Stimulated activated CD4-positive, alpha-beta T cell treated with anti-CD3 and anti-CD28 coated beads, Interleukin-15, amount 100 ng/mL, for 24 hours (primary cell): ENCODE results near the gene COPG2.
"Not testable (repeated sequence)": the region's sequence is repeated elsewhere in the genome, so short reads cannot be mapped to it uniquely, and the experiment has no call there.

Source experiments
- DNase-seq: peaks from one replicate; pipeline ENCODE4 v3.0.0-alpha.2; 2020

The COPG2 gene

GRCh38 chr7:130648580-130648979 is 20.0 kb downstream of the COPG2 start:
- DNase-seq: no peak

GRCh38 chr7:130642383-130642782 is 26.2 kb downstream of the COPG2 start:
- DNase-seq: no peak

GRCh38 chr7:130641497-130641896 is 27.1 kb downstream of the COPG2 start:
- no peak for DNase-seq

- no peak for DNase-seq
Measured at GRCh38 chr7:130641040-130641439, 27.5 kb downstream of the COPG2 start.

- DNase-seq: no peak
Measured at GRCh38 chr7:130639388-130639787, 29.2 kb downstream of the COPG2 start.

- DNase-seq: no peak
Measured at GRCh38 chr7:130632111-130632510, 36.4 kb downstream of the COPG2 start.

- DNase-seq: no peak
Measured at GRCh38 chr7:130628901-130629300, 39.6 kb downstream of the COPG2 start.

GRCh38 chr7:130627775-130628174 is 40.8 kb downstream of the COPG2 start:
- DNase-seq: no peak

- DNase-seq: no peak
Measured at GRCh38 chr7:130622866-130623265, 45.7 kb downstream of the COPG2 start.

- no peak for DNase-seq
Measured at GRCh38 chr7:130615583-130615982, 53.0 kb downstream of the COPG2 start.

- no peak for DNase-seq
Measured at GRCh38 chr7:130614449-130614848, 54.1 kb downstream of the COPG2 start.

- DNase-seq: no peak
Measured at GRCh38 chr7:130611218-130611617, 57.3 kb downstream of the COPG2 start.

- DNase-seq: not testable (repeated sequence)
Measured at GRCh38 chr7:130607066-130607465, 61.5 kb downstream of the COPG2 start.

- no peak for DNase-seq
Measured at GRCh38 chr7:130606161-130606560, 62.4 kb downstream of the COPG2 start.

- DNase-seq: no peak
Measured at GRCh38 chr7:130598056-130598455, 70.5 kb downstream of the COPG2 start.

GRCh38 chr7:130595986-130596385 is 72.6 kb downstream of the COPG2 start:
- no peak for DNase-seq

GRCh38 chr7:130593033-130593432 is 75.5 kb downstream of the COPG2 start:
- no peak for DNase-seq

- not testable (repeated sequence) for DNase-seq
Measured at GRCh38 chr7:130591464-130591863, 77.1 kb downstream of the COPG2 start.

- DNase-seq: not testable (repeated sequence)
Measured at GRCh38 chr7:130585932-130586331, 82.6 kb downstream of the COPG2 start.

- DNase-seq: not testable (repeated sequence)
Measured at GRCh38 chr7:130575110-130575509, 93.4 kb downstream of the COPG2 start.

- DNase-seq: not testable (repeated sequence)
Measured at GRCh38 chr7:130570144-130570543, 98.4 kb downstream of the COPG2 start.

- DNase-seq: no peak
Measured at GRCh38 chr7:130566898-130567280, 101.7 kb downstream of the COPG2 start.

GRCh38 chr7:130566168-130566897 is 102.2 kb downstream of the COPG2 start:
- no peak for DNase-seq

- DNase-seq: no peak
Measured at GRCh38 chr7:130560972-130561371, 107.6 kb downstream of the COPG2 start.

- DNase-seq: no peak
Measured at GRCh38 chr7:130559184-130559583, 109.4 kb downstream of the COPG2 start.
